Measurements from ENCODE around the gene EFNB3.

The EFNB3 gene

GRCh38 chr17:7709031-7709430 is 4.0 kb downstream of the EFNB3 start:
- H3K4me3 ChIP-seq (ENCODE audit: low read depth, low read length) = no peak overlapping the region
- no peak for TF ChIP-seq CTCF (IDR thresholded peaks at IDR 0.05; ENCODE audit: insufficient read depth, low read length, missing control alignments)
- no peak for DNase-seq (ENCODE audit: low read depth, low spot score)
- ChIA-PET POLR2A (no interaction called here), CTCF (interaction anchor here (2.3 to 5.9 kb wide), 2 partner anchors 7 to 35 kb away, joined by 7 to 35 read pairs; partner anchors contain the start of gene DNAH2)

GRCh38 chr17:7710301-7710700 is 5.3 kb downstream of the EFNB3 start:
- DNase-seq (ENCODE audit: low read depth, low spot score) = no peak
- CTCF ChIA-PET = interaction anchor here (0.9 to 2.3 kb wide), 5 partner anchors 22 to 350 kb away, joined by 3 to 7 read pairs (median 3); partner anchors contain the start of gene WRAP53
- no peak for TF ChIP-seq CTCF (IDR thresholded peaks at IDR 0.05; ENCODE audit: insufficient read depth, low read length, missing control alignments)
- POLR2A ChIA-PET = no interaction called here
- H3K4me3 ChIP-seq (ENCODE audit: low read depth, low read length) = no peak overlapping the region

- ChIA-PET POLR2A (no interaction called here), CTCF (interaction anchor here (0.9 to 2.3 kb wide), 5 partner anchors 23 to 349 kb away, joined by 3 to 7 read pairs (median 3); partner anchors contain the start of gene WRAP53)
- H3K4me3 ChIP-seq (ENCODE audit: low read depth, low read length) = no peak overlapping the region
- DNase-seq (ENCODE audit: low read depth, low spot score) = no peak
- no peak for TF ChIP-seq CTCF (IDR thresholded peaks at IDR 0.05; ENCODE audit: insufficient read depth, low read length, missing control alignments)
These were observed 6.2 kb downstream of the EFNB3 start for GRCh38 chr17:7711051-7711755.

- TF ChIP-seq CTCF (IDR thresholded peaks at IDR 0.05; ENCODE audit: insufficient read depth, low read length, missing control alignments) = no peak
- no peak overlapping the region for H3K4me3 ChIP-seq (ENCODE audit: low read depth, low read length)
- ChIA-PET CTCF (interaction anchor here (4.8 kb wide), 1 partner anchor 24 kb away, joined by 28 read pairs; the partner anchor contains the start of genes TP53 and WRAP53), POLR2A (no interaction called here)
- DNase-seq (ENCODE audit: low read depth, low spot score) = no peak
These were observed 7.2 kb downstream of the EFNB3 start for GRCh38 chr17:7712111-7712771.

- no peak for DNase-seq (ENCODE audit: low read depth, low spot score)
- ChIA-PET CTCF (interaction anchor here (1.4 to 4.8 kb wide), 3 partner anchors 26 to 124 kb away, joined by 3 to 28 read pairs (median 3); partner anchors contain the start of genes SOX15, TP53 and WRAP53), POLR2A (interaction anchor here (0.6 to 1.6 kb wide), 2 partner anchors 9 to 140 kb away, joined by 5 to 6 read pairs; partner anchors contain the start of gene EFNB3)
- no peak for TF ChIP-seq CTCF (IDR thresholded peaks at IDR 0.05; ENCODE audit: insufficient read depth, low read length, missing control alignments)
- no peak overlapping the region for H3K4me3 ChIP-seq (ENCODE audit: low read depth, low read length)
These were observed 8.8 kb downstream of the EFNB3 start for GRCh38 chr17:7713782-7714181.

Data from AG04449 (cell line).